IMR-90 (cell line): ENCODE measurements around the gene MT1E.
A peak's percentile ranks its signal among the peaks of the same experiment; 100 is the strongest.

ENCODE experiments used
- BHLHE40 ChIP-seq: fragments of 150-350 bp; IDR thresholded peaks from 2 replicates; pipeline ENCODE4 v1.6.1; 2016; ENCODE audit warnings: mild to moderate bottlenecking, low read depth, low read length
- CHD1 ChIP-seq: IDR thresholded peaks from 2 replicates; pipeline ENCODE4 v1.6.1; 2012; ENCODE audit warnings: low read depth, low read length, improper control_type of control experiment
- CTCF ChIP-seq: conservative IDR thresholded peaks from 2 replicates; pipeline ENCODE4 v1.5.1; 2012; ENCODE audit warnings: mild to moderate bottlenecking, low read depth, low read length, improper control_type of control experiment
- ELK1 ChIP-seq: fragments of 150-350 bp; IDR thresholded peaks from 2 replicates; pipeline ENCODE4 v1.6.1; 2016; ENCODE audit warnings: low read depth, mild to moderate bottlenecking, low read length, moderate library complexity, borderline replicate concordance
- MAFK ChIP-seq: IDR thresholded peaks from 2 replicates; pipeline ENCODE4 v1.6.1; 2012; ENCODE audit warnings: low read depth, low read length, improper control_type of control experiment
- MAZ ChIP-seq: IDR thresholded peaks from 2 replicates; pipeline ENCODE4 v1.6.1; 2012; ENCODE audit warnings: low read depth, mild to moderate bottlenecking, low read length, improper control_type of control experiment, moderate library complexity, borderline replicate concordance
- MXI1 ChIP-seq: IDR thresholded peaks from 2 replicates; pipeline ENCODE4 v1.6.1; 2012; ENCODE audit warnings: low read depth, mild to moderate bottlenecking, low read length, moderate library complexity, borderline replicate concordance
- POLR2A ChIP-seq: IDR thresholded peaks from 2 replicates; pipeline ENCODE4 v1.6.1; 2012; ENCODE audit warnings: mild to moderate bottlenecking, low read depth, low read length
- RCOR1 ChIP-seq: IDR thresholded peaks from 2 replicates; pipeline ENCODE4 v1.6.1; 2012; ENCODE audit warnings: mild to moderate bottlenecking, low read length, improper control_type of control experiment; ENCODE audit not compliant: insufficient replicate concordance
- RFX5 ChIP-seq: IDR thresholded peaks from 2 replicates; pipeline ENCODE4 v1.8.0; 2012; ENCODE audit warnings: low read depth, mild to moderate bottlenecking, low read length, moderate library complexity
- SMC3 ChIP-seq: fragments of 150-350 bp; IDR thresholded peaks from 2 replicates; pipeline ENCODE4 v1.6.1; 2016; ENCODE audit warnings: low read depth, mild to moderate bottlenecking, antibody characterized with exemption, low read length, moderate library complexity
- USF2 ChIP-seq: fragments of 150-350 bp; IDR thresholded peaks from 2 replicates; pipeline ENCODE4 v1.6.1; 2017; ENCODE audit warnings: mild to moderate bottlenecking, antibody characterized with exemption, low read length, low read depth

- peak; percentile 47 for TF ChIP-seq CTCF
- no peak for TF ChIP-seq MXI1
- no peak for TF ChIP-seq ELK1
- no peak for TF ChIP-seq MAFK
- TF ChIP-seq RCOR1, result no peak
- no peak for TF ChIP-seq USF2
- TF ChIP-seq POLR2A, result no peak
- no peak for TF ChIP-seq MAZ
- TF ChIP-seq CHD1, result no peak
- TF ChIP-seq BHLHE40, result no peak
- TF ChIP-seq RFX5, result no peak
- peak; percentile 42 for TF ChIP-seq SMC3
Measured at GRCh38 chr16:56603589-56603988, 22.0 kb upstream of the MT1E start.
